HCT116 (cell line): ENCODE data around the gene POLR1D. TPM values are rescaled to one million over a fixed set of nuclear protein-coding genes. Genes with fewer than 3 reads are reported as not detected.

Experiments
- ATAC-seq: fragments of 200-7000 bp; cut with Tn5 transposase; 2 replicates; pipeline ENCODE4 v1.9.1; 2020; ENCODE audit warnings: mild to moderate bottlenecking, moderate library complexity
- BruUV-seq: library from RNA; stranded (reverse); fragments of 400-500 nt; replicated peaks from 2 replicates; lab custom pipeline; 2021; lab: Mats Ljungman, UMichigan
- CTCF ChIA-PET: fragments of 300-600 bp; sonication (Branson Sonifier 250); formaldehyde crosslinking; loops from one replicate; lab custom pipeline; 2021; ENCODE audit warnings: antibody characterized with exemption; lab: Charles Lee
- POLR2A ChIA-PET: fragments of 300-600, 350-600 bp; sonication (Branson Sonifier 250); formaldehyde crosslinking; loops from one replicate; lab custom pipeline; 2021; ENCODE audit warnings: antibody characterized with exemption; lab: Charles Lee
- RAD21 ChIA-PET, 2 experiments: fragments of 300-600 bp; sonication (Branson Sonifier 250); formaldehyde crosslinking; loops; one replicate each; lab custom pipeline; 2023; ENCODE audit warnings: low total read pairs in 2 of 2; ENCODE audit not compliant: uncharacterized antibody in 2 of 2, unreplicated experiment in 2 of 2, low non-redundant PET in 1 of 2; lab: Charles Lee
- DNase-seq: peaks from one replicate; pipeline ENCODE4 v3.0.0-alpha.2; 2010; ENCODE audit warnings: low read depth, low spot score
- H2AFZ ChIP-seq: fragments of 200-600 bp; shearing (Covaris generic), sonication (generic); 2 replicates; pipeline ENCODE4 v1.6.1; 2017; ENCODE audit warnings: low read depth, mixed run types, mixed read lengths, antibody characterized with exemption, low read length; ENCODE audit not compliant: poor library complexity, severe bottlenecking
- H3K27ac ChIP-seq: 2 replicates; pipeline ENCODE4 v1.5.1; 2012; ENCODE audit warnings: low read depth, low read length
- H3K27me3 ChIP-seq: fragments of 200-600 bp; sonication (generic); 2 replicates; pipeline ENCODE4 v1.6.1; 2016; ENCODE audit warnings: mixed run types, low read length, mixed read lengths; ENCODE audit not compliant: insufficient read depth
- H3K36me3 ChIP-seq, 2 experiments: fragments of 200-500 bp in 1 of 2; fragments of 200-600 bp in 1 of 2; sonication (Bioruptor generic) in 1 of 2; sonication (generic) in 1 of 2; 2 replicates each; pipeline versions ENCODE4 v1.5.1 to v1.6.1; 2014 to 2016; ENCODE audit warnings: low read length in 2 of 2, inconsistent platforms in 1 of 2, mixed read lengths in 1 of 2, mixed run types in 1 of 2; ENCODE audit not compliant: insufficient read depth in 2 of 2, control insufficient read depth in 1 of 2
- H3K4me1 ChIP-seq, 2 experiments: fragments of 200-600 bp in 1 of 2; sonication (generic) in 1 of 2; 2 replicates each; pipeline versions ENCODE4 v1.5.1 to v1.6.1; 2012 to 2017; ENCODE audit warnings: low read length in 2 of 2, inconsistent platforms in 1 of 2, mild to moderate bottlenecking in 1 of 2, mixed read lengths in 1 of 2, mixed run types in 1 of 2, moderate library complexity in 1 of 2; ENCODE audit not compliant: insufficient read depth in 2 of 2, control insufficient read depth in 1 of 2
- H3K4me2 ChIP-seq: fragments of 200-600 bp; sonication (generic); 2 replicates; pipeline ENCODE4 v1.6.1; 2017; ENCODE audit warnings: mixed run types, low read length, mixed read lengths
- H3K4me3 ChIP-seq, 2 experiments: fragments of 200-600 bp in 1 of 2; sonication (generic) in 1 of 2; replicated peaks in 1 of 2; 2 replicates each; pipeline ENCODE4 v1.5.1; 2011 to 2016; ENCODE audit warnings: low read length in 2 of 2, control low read depth in 1 of 2, low read depth in 1 of 2, mild to moderate bottlenecking in 1 of 2, mixed read lengths in 1 of 2, mixed run types in 1 of 2
- H3K79me2 ChIP-seq: fragments of 200-600 bp; sonication (generic); 2 replicates; pipeline ENCODE4 v1.6.1; 2017; ENCODE audit warnings: mild to moderate bottlenecking, mixed run types, low read length, moderate library complexity, mixed read lengths; ENCODE audit not compliant: insufficient read depth
- H3K9ac ChIP-seq: fragments of 200-600 bp; sonication (generic); 2 replicates; pipeline ENCODE4 v1.6.1; 2016; ENCODE audit warnings: low read length, mixed read lengths
- H3K9me2 ChIP-seq: fragments of 200-600 bp; sonication (generic), shearing (Covaris generic); 2 replicates; pipeline ENCODE4 v1.6.1; 2017; ENCODE audit warnings: mixed run types, mild to moderate bottlenecking, moderate library complexity; ENCODE audit not compliant: insufficient read depth
- H3K9me3 ChIP-seq, 2 experiments: fragments of 200-500 bp in 1 of 2; fragments of 200-600 bp in 1 of 2; sonication (Bioruptor generic) in 1 of 2; sonication (generic) in 1 of 2; 2 replicates each; pipeline ENCODE4 v1.6.1; 2014 to 2017; ENCODE audit warnings: low read length in 2 of 2, mixed read lengths in 2 of 2, inconsistent platforms in 1 of 2, low read depth in 1 of 2, mild to moderate bottlenecking in 1 of 2, mixed run types in 1 of 2, moderate library complexity in 1 of 2; ENCODE audit not compliant: control insufficient read depth in 1 of 2, insufficient read depth in 1 of 2
- H4K20me1 ChIP-seq: fragments of 200-600 bp; sonication (generic), shearing (Covaris generic); 2 replicates; pipeline ENCODE4 v1.6.1; 2017; ENCODE audit warnings: mixed run types, mild to moderate bottlenecking, moderate library complexity; ENCODE audit not compliant: insufficient read depth
- CBX3 ChIP-seq: IDR thresholded peaks from 2 replicates; pipeline ENCODE4 v1.6.1; 2012; ENCODE audit warnings: low read depth
- CEBPB ChIP-seq: IDR thresholded peaks from 2 replicates; pipeline ENCODE4 v1.6.1; 2012; ENCODE audit warnings: low read depth
- CTCF ChIP-seq, 3 experiments: fragments of 200-600 bp in 1 of 3; sonication (generic) in 1 of 3; IDR thresholded peaks in 2 of 3; conservative IDR thresholded peaks in 1 of 3; 2 replicates each; pipeline ENCODE4 v1.5.1; 2012 to 2017; ENCODE audit warnings: low read depth in 2 of 3, low read length in 2 of 3, antibody characterized with exemption in 1 of 3, borderline replicate concordance in 1 of 3, control low read depth in 1 of 3, mild to moderate bottlenecking in 1 of 3, mixed read lengths in 1 of 3, mixed run types in 1 of 3, moderate library complexity in 1 of 3; ENCODE audit not compliant: insufficient read depth in 1 of 3
- EGR1 ChIP-seq: IDR thresholded peaks from 2 replicates; pipeline ENCODE4 v1.6.1; 2012; ENCODE audit warnings: low read depth
- ELF1 ChIP-seq: IDR thresholded peaks from 2 replicates; pipeline ENCODE4 v1.6.1; 2012; ENCODE audit warnings: low read depth, borderline replicate concordance
- EZH2phosphoT487 ChIP-seq: fragments of 200-600 bp; IDR thresholded peaks from 2 replicates; pipeline ENCODE4 v1.6.1; 2018; ENCODE audit warnings: antibody characterized with exemption, borderline replicate concordance
- FOSL1 ChIP-seq: IDR thresholded peaks from 2 replicates; pipeline ENCODE4 v1.6.1; 2012; ENCODE audit warnings: low read depth
- JUND ChIP-seq: IDR thresholded peaks from 2 replicates; pipeline ENCODE4 v1.6.1; 2012
- POLR2A ChIP-seq: IDR thresholded peaks from 2 replicates; pipeline ENCODE4 v1.7.0; 2011; ENCODE audit warnings: borderline replicate concordance; ENCODE audit not compliant: insufficient read depth, insufficient read length; ENCODE audit errors: extremely low read depth
- POLR2AphosphoS5 ChIP-seq: IDR thresholded peaks from 2 replicates; pipeline ENCODE4 v1.6.1; 2011; ENCODE audit warnings: mild to moderate bottlenecking, low read depth, low read length, moderate library complexity
- RAD21 ChIP-seq: IDR thresholded peaks from 2 replicates; pipeline ENCODE4 v1.6.1; 2012; ENCODE audit warnings: low read depth, mild to moderate bottlenecking
- REST ChIP-seq: IDR thresholded peaks from 2 replicates; pipeline ENCODE4 v1.6.1; 2012; ENCODE audit warnings: low read depth
- SIN3A ChIP-seq: IDR thresholded peaks from 2 replicates; pipeline ENCODE4 v1.6.1; 2012; ENCODE audit warnings: low read depth
- SP1 ChIP-seq: IDR thresholded peaks from 2 replicates; pipeline ENCODE4 v1.6.1; 2012; ENCODE audit warnings: low read depth
- SRF ChIP-seq: IDR thresholded peaks from 2 replicates; pipeline ENCODE4 v1.6.1; 2012; ENCODE audit warnings: low read depth
- ZBTB33 ChIP-seq: IDR thresholded peaks from 2 replicates; pipeline ENCODE4 v1.6.1; 2011; ENCODE audit warnings: mild to moderate bottlenecking, low read length, moderate library complexity; ENCODE audit not compliant: insufficient replicate concordance; ENCODE audit errors: extremely low read depth
- ZNF274 ChIP-seq: fragments of 200-500 bp; sonication (Bioruptor generic); IDR thresholded peaks from 2 replicates; pipeline ENCODE4 v1.6.1; 2014; ENCODE audit warnings: mild to moderate bottlenecking, low read depth, low read length, inconsistent platforms
- intact Hi-C: fragments of 100-400 bp; cut with micrococcal nuclease; formaldehyde crosslinking; loops from 2 replicates; pipeline ENCODE4 v1.10.0; 2022
- total RNA-seq: library from RNA; stranded (reverse); gene quantifications from one replicate; pipeline ENCODE4 v1.2.1, GENCODE V29; 2021; ENCODE audit not compliant: unreplicated experiment
- TF ChIP-seq, protein P1 (sequence below): IDR thresholded peaks from 2 replicates; pipeline ENCODE4 v1.6.1; 2012
- TF ChIP-seq, protein P2 (sequence below): IDR thresholded peaks from 2 replicates; pipeline ENCODE4 v1.6.1; 2012

POLR1D gene
- total RNA-seq, 1 experiment from 2014 or later, result 184 TPM

- H3K9ac ChIP-seq, result no peak overlapping the region
- H3K4me1 ChIP-seq, result peaks cover 2% of the 10 kb centered on the region in 2 experiments; a peak in 3 of 4 replicates
- H3K9me3 ChIP-seq, result no peaks in the 10 kb centered on the region
- H3K9me2 ChIP-seq, result no peaks in the 10 kb centered on the region
- no peak for TF ChIP-seq ELF1
- TF ChIP-seq EZH2phosphoT487, result no peak
- TF ChIP-seq FOSL1, result no peak
- TF ChIP-seq SIN3A, result no peak
- TF ChIP-seq SRF, result no peak
- no peak for TF ChIP-seq CEBPB
- TF ChIP-seq, protein P1, sequence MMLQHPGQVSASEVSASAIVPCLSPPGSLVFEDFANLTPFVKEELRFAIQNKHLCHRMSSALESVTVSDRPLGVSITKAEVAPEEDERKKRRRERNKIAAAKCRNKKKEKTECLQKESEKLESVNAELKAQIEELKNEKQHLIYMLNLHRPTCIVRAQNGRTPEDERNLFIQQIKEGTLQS, result no peak
- no peak for TF ChIP-seq RAD21
- TF ChIP-seq CTCF (IDR thresholded peaks at IDR 0.05 in 2 of 3, conservative IDR thresholded peaks at IDR 0.05 in 1 of 3; ENCODE audit: borderline replicate concordance in 1 of 3, insufficient read depth in 1 of 3, low read depth in 2 of 3, low read length in 2 of 3), result no peak
- no peak for TF ChIP-seq SP1
- no peak for TF ChIP-seq JUND
- TF ChIP-seq REST, result no peak
- no peak for TF ChIP-seq EGR1
- no peak for TF ChIP-seq POLR2AphosphoS5
- no peak for TF ChIP-seq ZBTB33
- TF ChIP-seq CBX3, result no peak
- TF ChIP-seq, protein P2, sequence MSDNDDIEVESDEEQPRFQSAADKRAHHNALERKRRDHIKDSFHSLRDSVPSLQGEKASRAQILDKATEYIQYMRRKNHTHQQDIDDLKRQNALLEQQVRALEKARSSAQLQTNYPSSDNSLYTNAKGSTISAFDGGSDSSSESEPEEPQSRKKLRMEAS, result no peak
- TF ChIP-seq POLR2A, result no peak
- TF ChIP-seq ZNF274, result no peak
- intact Hi-C loops, result loop anchor here (10.0 kb wide), 1 partner anchor 233 kb away; no protein-coding TSS in a partner anchor
- H3K4me2 ChIP-seq, result no peak overlapping the region
- no peaks in the 10 kb centered on the region for H3K27me3 ChIP-seq
- H3K4me3 ChIP-seq, result no peak overlapping the region
- no TSS peak for BruUV-seq
- ChIA-PET POLR2A (no interaction called here), CTCF (no interaction called here), RAD21 (no interaction called here)
- H3K27ac ChIP-seq, result no peak overlapping the region
- peaks cover 5 to 13% of the 10 kb centered on the region in 2 experiments; a peak in 3 of 4 replicates for H3K36me3 ChIP-seq
- no peak for DNase-seq
- no peak overlapping the region for H2AFZ ChIP-seq
- ATAC-seq, result no peak
- peaks cover 88% of the 10 kb centered on the region for H3K79me2 ChIP-seq
- H4K20me1 ChIP-seq, result peaks cover 11% of the 10 kb centered on the region; the same call in 1 of the 2 replicates
These were observed 6.4 kb downstream of the POLR1D start for GRCh38 chr13:27628081-27628480.
